ENCODE data around the gene NDUFA13. TPM values are rescaled to one million over a fixed set of nuclear protein-coding genes. Genes with fewer than 3 reads are reported as not detected.

Gene NDUFA13
- total and polyA plus RNA-seq, 12 donors = 856 to 1,278 (median 1,153) TPM

DNA sequence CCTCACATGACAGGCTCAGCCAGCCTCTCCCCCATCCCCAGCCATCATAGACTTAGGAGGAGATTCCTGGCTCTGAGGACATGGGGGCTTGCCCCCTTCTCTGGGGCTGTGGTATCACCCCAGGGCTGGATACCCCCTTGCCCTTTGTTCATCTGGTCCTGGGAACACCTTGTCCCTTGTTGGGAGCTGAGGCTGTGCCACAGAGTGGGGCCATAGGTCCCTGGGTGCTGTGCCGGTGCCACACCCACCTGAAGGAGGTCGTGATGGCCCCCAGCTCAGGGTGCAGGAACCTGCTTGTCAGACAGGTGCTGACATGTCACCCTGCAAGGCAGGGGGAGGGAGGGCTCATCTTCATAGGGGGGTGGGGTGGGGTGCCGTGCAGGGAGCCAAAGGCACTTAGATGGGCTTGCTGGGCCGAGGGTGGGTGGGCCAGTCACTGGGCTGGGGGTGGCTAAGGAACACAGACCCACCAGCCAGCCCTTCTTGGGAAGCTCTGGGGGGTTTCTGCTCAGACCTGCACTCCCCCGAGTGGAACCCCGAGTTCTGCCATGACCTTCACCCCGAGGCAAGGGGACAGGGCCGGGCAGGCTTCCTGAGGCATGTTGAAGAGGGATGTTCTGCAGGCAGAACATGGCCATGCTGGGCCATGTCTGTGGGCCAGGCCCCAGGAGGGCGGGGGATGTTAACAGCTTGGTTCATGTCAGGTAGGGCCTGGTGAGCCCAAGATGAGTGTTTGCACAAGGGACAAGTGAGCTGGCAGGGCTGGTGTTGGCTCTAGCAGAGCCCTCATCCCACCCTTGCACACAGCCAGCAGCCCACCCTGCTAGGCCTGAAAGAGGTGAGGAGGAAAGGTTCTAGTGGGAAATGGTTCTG is 28.7 kb upstream of the NDUFA13 start:
- no peak for ATAC-seq
- 74 to 77% methylated on average over 9 of the region's 9 CpGs for WGBS, 2 donors
- Histone ChIP-seq H3K9me3 (no peaks in the 10 kb centered on the region), H3K27me3 (no peaks in the 10 kb centered on the region), H3K4me1 (peaks cover 22 to 75% (median 49%) of the 10 kb centered on the region in 9 donors), H3K36me3 (peaks cover 0 to 45% (median 0%) of the 10 kb centered on the region in 9 donors), H3K27ac (peak overlapping the region in 4 of 10 donors; percentile 77 to 91 (median 84)), H3K4me3 (no peak overlapping the region)
- no peak for DNase-seq
- TF ChIP-seq, protein P1, sequence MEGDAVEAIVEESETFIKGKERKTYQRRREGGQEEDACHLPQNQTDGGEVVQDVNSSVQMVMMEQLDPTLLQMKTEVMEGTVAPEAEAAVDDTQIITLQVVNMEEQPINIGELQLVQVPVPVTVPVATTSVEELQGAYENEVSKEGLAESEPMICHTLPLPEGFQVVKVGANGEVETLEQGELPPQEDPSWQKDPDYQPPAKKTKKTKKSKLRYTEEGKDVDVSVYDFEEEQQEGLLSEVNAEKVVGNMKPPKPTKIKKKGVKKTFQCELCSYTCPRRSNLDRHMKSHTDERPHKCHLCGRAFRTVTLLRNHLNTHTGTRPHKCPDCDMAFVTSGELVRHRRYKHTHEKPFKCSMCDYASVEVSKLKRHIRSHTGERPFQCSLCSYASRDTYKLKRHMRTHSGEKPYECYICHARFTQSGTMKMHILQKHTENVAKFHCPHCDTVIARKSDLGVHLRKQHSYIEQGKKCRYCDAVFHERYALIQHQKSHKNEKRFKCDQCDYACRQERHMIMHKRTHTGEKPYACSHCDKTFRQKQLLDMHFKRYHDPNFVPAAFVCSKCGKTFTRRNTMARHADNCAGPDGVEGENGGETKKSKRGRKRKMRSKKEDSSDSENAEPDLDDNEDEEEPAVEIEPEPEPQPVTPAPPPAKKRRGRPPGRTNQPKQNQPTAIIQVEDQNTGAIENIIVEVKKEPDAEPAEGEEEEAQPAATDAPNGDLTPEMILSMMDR (IDR thresholded peaks at IDR 0.05) = no peak
- intact Hi-C loops (cut with DNase I) = loop anchor here in 3 of 10 donors (5.0 to 10.0 kb wide), 3 partner anchors 80 to 100 kb away; partner anchors contain the start of gene GATAD2A (in 2 of the 3)

DNA sequence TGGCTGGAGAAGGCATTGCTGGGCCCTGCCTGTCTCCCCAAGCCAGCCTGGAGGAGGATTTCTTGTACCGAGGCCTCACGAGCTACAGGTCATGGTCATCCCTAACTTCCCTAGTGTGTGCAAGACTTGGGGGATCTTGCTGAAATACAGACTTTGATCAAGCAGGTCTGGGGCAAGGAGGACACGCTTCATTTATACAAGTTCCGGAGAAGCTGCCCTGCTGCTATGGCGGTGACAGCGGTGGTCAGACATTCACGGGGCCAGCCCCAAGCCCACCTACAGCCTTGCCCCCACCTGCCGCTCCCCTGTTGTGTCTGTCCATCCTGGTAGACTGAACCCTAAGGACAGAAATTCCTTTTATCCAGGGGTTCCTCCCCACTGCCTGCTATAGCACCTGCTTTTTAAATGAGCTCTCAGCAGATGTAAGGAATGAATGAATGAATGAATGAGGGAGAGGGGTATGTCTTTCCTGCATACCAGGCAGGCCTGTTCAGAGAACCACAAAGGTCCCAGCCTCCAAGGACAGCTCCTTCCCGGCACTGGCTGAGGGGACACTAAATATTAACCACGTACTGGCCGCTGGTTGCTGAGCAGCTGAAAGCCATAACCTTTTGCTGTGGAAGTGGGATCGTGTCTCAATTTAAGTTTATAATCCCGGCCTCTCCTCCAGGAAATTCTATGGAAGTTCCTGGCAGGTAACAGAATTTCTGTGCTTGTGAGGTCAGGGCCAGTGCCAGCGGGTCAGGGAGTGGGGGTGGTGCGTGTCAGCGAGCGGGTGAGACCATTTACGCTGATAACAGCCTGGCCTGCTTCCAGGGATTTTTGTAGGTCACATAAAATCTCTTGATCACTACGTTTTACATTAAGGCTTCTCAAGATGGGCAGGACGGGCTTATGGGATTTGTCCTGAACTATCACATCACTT is 27.8 kb upstream of the NDUFA13 start:
- Histone ChIP-seq H3K27me3 (no peaks in the 10 kb centered on the region), H3K27ac (peak overlapping the region in 9 of 10 donors; percentile 67 to 91 (median 82)), H3K4me1 (peaks cover 22 to 69% (median 49%) of the 10 kb centered on the region in 9 donors), H3K4me3 (peak overlapping the region in 5 of 10 donors; percentile 23 to 47 (median 29)), H3K36me3 (peaks cover 0 to 46% (median 2%) of the 10 kb centered on the region in 9 donors), H3K9me3 (no peaks in the 10 kb centered on the region)
- ATAC-seq = no peak
- TF ChIP-seq, protein P1 (IDR thresholded peaks at IDR 0.05) = no peak
- intact Hi-C loops (cut with DNase I) = loop anchor here in 3 of 10 donors (5.0 to 10.0 kb wide), 3 partner anchors 81 to 101 kb away; partner anchors contain the start of gene GATAD2A (in 2 of the 3)
- DNase-seq = peak in 1 of 2 donors; percentile 45
- 49% methylated on average over 20 of the region's 20 CpGs for WGBS, 2 donors

DNA sequence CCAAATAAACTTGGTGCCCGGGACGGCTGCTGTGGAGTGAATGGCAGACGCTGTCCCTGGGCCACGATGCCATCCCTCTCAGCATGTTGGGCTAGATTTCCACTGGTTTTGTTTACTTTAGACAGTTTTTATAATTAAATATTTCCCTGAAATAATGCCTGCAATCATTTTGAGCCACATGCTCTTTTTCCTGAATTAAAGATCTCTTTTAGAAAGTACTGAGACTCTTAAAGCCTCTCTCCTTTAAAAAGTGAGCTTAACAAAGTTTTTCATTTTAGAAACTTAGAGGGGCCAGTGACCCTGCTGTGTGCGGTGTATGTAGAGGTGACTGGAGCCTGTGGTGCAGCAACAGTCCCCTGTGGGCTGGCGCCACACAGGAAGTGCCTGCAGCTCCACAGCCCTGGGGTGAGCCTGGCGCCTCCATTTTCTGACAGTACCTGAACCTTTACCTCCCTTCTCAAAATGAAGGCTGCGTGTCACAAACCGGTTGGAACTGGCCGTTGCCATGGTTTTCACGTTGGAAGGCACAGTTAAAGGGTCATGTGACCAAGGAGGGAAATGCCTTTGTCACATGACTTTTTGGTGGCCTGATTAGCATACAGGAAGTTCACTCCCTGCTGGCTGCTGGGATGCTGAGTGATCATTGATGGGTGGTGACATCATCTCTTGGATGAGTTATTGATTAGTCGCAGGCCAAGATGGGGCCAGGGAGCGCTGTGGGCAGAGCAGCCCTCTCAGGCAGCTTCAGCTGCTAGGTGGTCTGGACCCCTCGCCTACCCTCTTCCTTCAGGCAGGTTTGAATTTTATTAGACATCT is 26.9 kb upstream of the NDUFA13 start:
- Histone ChIP-seq H3K9me3 (no peaks in the 10 kb centered on the region), H3K27me3 (no peaks in the 10 kb centered on the region), H3K27ac (peak overlapping the region; percentile 36 to 91 (median 80)), H3K36me3 (peaks cover 0 to 48% (median 8%) of the 10 kb centered on the region in 9 donors), H3K4me1 (peaks cover 22 to 66% (median 49%) of the 10 kb centered on the region in 9 donors), H3K4me3 (peak overlapping the region in 7 of 10 donors; percentile 18 to 47 (median 26))
- TF ChIP-seq, protein P1 (IDR thresholded peaks at IDR 0.05) = no peak
- 32 to 45% methylated on average over 14 of the region's 14 CpGs for WGBS, 2 donors
- intact Hi-C loops (cut with DNase I) = loop anchor here in 3 of 10 donors (5.0 to 10.0 kb wide), 3 partner anchors 82 to 102 kb away; partner anchors contain the start of gene GATAD2A (in 2 of the 3)
- ATAC-seq (peak; percentile 42 to 84 (median 73)), DNase-seq (peak; percentile 61 to 87)

All from heart right ventricle (tissue), 16 donors.